HCEC 1CT (cell line): ENCODE results near the gene CARS1.
"Not testable (repeated sequence)": the region's sequence is repeated elsewhere in the genome, so short reads cannot be mapped to it uniquely, and the experiment has no call there.

Experiments
- DNase-seq: peaks from one replicate; pipeline ENCODE4 v3.0.0-alpha.2; 2017

Gene CARS1

DNA sequence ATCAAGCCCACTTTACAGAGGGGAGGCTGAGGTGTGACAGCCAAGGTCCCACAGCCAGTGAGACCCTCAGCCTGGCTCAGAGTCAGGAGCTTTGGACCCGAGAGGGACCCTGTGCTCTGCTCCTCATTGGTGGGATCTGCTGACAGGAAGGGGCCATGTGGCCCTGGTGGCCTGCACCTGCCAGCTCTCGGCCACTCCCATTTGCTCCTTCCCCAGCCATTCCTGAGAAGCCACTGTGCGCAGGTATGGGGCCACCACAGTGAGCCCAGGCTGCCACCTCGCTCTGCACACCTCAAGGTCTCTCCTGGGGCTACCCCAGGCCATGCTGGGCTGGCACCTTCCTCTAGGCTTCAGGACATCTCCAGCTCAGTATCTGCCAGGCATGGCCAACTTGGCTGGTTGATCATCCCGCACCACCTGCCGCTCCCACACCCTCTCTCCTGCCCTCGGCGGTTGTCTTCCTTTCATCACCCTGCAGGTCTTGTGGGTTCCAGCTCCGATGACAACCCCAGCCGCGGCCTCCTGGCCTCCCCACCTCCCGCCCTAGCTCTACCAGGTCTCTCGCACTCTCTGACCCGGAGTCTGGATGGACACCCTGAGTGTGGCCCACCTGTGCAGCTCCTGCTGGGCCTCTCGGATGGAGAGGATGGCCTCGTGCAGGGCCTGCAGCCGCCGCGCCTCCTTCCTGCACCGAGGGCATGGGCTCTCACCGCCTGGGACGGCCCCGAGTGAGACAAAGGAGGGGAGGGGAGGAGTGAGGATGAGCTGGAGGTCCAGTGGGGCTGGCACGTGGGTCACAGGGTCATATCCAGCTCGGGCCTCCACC, 32.2 kb upstream of the CARS1 start:
- no peak for DNase-seq

- DNase-seq, result no peak
Measured at GRCh38 chr11:3088806-3089205, 31.6 kb upstream of the CARS1 start.

- no peak for DNase-seq
Measured at GRCh38 chr11:3087821-3088800, 30.9 kb upstream of the CARS1 start.

DNA sequence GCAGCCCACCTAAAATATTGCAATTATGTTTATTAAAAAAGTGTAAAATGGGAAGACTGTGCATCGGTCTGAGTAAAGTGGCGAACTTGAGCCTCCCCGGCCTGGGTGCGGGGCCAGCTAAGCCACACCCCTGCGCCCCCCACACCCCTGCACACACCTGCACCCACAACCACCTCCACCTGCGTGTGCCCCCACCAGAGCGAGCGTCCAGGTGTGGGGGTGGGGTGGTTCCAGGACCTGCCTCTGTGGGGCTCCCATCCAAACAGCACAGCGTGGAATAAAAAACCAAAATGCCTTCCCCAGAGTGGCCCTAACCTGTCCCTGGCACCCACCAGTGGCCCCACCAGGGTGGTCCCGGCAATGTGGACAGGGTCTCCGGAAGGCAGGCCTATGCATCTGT, 30.1 kb upstream of the CARS1 start:
- DNase-seq, result no peak

DNA sequence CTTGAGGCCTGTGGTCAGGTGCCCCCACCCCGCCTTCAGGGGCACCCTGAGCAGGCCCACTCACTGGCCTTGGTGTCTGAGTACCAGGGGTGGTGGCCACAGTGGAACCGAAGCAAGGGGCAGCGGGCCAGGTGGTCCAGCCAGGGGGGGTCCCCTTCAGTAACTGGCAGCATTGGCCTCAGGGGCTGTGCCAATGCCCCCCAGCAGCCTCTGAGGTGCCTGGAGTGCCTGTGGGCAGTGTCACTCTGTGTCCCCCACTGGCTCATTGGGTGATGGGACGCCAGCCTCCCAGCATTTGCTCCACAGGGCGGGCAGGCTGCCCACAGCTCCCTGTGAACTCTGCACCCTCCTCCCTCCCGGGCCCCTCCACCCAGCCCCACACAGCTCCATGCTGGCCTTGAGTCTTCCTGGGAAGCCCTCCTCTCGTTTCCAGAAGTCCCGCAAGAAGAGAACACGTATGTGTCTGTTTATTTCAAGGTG, 29.5 kb upstream of the CARS1 start:
- DNase-seq, result no peak

DNA sequence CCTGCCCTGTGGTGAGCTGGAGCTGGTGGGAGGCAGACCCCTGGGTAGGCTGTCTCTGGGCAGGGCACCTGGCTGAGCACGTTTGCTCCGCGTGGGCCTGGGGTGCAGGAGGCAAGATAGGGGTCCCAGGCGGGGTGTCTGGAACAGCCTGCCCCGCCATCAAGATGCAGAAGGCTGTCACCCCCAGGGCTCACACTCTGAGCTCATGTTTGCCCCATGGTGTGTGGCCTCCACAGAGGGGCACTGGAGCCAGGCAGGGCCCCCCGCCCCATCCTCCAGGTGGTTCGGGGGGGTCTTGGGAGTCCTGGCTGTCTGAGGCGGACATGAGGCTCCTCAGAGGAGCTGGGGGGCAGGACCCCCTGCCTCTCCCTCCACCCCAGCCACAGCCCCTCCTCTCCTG, 28.9 kb upstream of the CARS1 start:
- no peak for DNase-seq

- no peak for DNase-seq
Measured at GRCh38 chr11:3085052-3085451, 27.8 kb upstream of the CARS1 start.

- DNase-seq, result no peak
Measured at GRCh38 chr11:3083321-3083720, 26.1 kb upstream of the CARS1 start.

DNA sequence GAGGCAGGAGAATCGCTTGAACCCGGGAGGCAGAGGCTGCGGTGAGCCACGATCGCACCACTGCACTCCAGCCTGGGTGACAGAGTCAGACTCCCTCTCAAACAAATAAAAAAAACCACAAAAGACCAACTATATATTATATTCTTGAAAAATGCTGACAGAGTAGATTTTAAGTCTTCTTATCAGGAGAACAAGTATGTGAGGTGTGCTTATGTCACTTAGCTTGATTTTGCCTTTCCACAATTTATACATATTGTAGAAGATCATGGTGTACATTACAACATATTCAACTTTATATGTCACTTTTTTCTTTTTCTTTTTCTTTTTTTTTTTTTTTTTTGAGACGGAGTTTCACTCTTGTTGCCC, 24.1 kb upstream of the CARS1 start:
- no peak for DNase-seq

DNA sequence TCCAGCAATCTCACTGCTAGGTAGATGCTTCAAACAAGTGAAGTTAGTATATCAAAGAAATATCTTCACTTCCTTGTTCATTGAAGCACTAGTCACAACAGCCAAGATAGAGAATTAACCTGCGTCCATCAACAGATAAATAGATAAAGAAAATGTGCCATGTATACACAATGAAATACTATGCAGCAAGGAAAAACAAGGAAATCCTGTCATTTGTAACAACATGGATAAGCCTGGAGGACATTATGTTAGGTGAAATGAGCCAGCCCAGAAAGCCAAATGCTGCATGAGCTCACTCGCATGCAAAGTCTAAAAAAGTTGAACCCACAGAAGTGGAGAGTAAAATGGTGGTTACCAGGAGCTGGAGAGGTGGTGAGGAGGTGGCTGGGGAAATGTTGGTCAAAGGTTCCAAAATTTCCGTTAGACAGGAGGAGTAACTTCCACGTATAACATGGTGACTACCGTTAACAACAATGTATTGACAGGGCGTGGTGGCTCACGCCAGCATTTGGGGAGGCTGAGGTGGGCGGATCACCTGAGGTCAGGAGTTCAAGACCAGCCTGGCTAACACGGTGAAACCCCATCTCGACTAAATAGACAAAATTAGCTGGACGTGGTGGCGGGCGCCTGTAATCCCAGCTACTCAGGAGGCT, 23.6 kb upstream of the CARS1 start:
- no peak for DNase-seq

GRCh38 chr11:3080104-3080503, 22.9 kb upstream of the CARS1 start:
- DNase-seq, result no peak

GRCh38 chr11:3077846-3078440, 20.7 kb upstream of the CARS1 start:
- DNase-seq, result no peak

- DNase-seq, result no peak
Measured at GRCh38 chr11:3077189-3077836, 20.1 kb upstream of the CARS1 start.

GRCh38 chr11:3074912-3075589, 17.8 kb upstream of the CARS1 start:
- DNase-seq, result no peak

- no peak for DNase-seq
Measured at GRCh38 chr11:3073029-3073435, 15.8 kb upstream of the CARS1 start.

DNA sequence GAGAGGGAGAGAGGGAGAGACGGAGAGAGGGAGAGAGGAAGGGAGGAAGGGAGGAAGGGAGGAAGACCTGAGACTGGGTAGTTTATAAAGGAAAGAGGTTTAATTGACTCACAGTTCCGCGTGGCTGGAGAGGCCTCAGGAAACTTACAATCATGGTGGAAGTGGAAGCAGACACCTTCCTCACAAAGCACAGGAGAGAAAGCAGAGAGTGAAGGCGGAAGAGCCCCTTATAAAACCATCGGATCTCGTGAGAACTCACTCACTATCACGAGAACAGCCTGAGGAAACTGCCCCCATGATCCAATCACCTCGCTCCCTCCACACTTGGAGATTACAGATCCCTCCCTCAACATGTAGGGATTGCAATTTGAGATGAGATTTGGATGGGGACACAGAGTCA, 12.2 kb upstream of the CARS1 start:
- no peak for DNase-seq

DNA sequence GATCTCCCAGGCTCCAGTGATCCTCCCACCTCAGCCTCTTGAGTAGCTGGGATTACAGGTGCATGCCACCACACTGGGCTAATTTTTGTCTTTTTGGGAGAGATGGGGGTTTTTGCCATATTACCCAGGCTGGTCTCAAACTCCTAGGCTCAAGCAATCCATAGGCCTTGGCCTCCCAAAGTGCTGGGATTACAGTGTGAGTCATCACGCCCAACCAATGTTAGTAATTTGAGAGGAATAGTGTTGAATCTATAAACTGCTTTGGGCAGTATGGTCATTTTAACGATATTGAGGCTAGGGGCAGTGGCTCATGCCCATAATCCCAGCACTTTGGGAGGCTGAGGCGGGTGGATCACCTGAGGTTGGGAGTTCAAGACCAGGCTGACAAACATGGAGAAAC, 9.1 kb upstream of the CARS1 start:
- not testable (repeated sequence) for DNase-seq

DNA sequence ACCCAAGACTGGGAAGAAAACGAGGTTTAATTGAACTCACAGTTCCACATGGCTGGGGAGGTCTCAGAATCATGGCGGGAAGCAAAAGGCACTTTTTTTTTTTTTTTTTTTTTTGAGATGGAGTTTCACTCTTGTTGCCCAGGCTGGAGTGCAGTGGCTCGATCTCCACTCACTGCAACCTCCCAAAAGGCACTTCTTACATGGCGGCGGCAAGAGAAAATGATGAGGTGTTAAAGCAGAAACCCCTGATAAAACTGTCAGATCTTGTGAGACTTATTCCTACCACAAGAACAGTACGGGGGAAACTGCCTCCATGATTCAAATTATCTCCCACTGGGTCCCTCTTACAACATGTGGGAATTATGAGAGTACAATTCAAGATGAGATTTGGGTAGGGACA, 7.5 kb upstream of the CARS1 start:
- DNase-seq, result not testable (repeated sequence)

DNA sequence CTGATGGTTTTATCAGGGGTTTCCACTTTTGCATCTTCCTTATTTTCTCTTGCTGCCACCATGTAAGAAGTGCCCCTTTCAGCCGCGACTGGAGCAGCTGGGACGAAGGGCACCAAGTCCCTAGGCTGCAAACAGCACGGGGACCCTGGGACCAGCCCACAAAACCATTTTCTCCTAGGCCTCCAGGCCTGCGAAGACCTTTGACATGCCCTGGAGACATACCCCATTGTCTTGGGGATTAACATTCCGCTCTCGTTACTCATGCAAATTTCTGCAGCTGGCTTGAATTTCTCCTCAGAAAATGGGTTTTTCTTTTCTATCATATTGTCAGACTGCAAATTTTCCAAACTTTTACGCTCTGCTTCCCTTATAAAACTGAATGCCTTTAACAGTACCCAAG, 6.7 kb upstream of the CARS1 start:
- DNase-seq, result not testable (repeated sequence)

DNA sequence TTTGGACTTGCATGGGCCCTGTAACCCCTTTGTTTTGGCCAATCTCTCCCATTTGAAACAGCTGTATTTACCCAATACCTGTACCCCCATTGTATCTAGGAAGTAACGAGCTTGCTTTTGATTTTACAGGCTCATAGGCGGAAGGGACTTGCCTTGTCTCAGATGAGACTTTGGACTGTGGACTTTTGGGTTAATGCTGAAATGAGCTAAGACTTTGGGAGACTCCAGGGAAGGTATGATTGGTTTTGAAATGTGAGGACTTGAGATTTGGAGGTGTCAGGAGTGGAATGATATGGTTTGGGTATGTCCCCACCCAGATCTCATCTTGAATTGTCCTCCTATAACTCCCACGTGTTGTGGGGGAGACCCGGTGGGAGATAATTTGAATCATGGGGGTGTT, 6.2 kb upstream of the CARS1 start:
- DNase-seq, result not testable (repeated sequence)

- DNase-seq, result no peak
Measured at GRCh38 chr11:3060436-3061025, 3.3 kb upstream of the CARS1 start.
